GM23338 (cell line): ENCODE data around the gene FLNC. TPM values are rescaled to one million over a fixed set of nuclear protein-coding genes. Genes with fewer than 3 reads are reported as not detected.

Experiments
- ATAC-seq: fragments of 200-7000 bp; cut with Tn5 transposase; 3 replicates; pipeline ENCODE4 v1.9.1; 2020
- DNase-seq: peaks from one replicate; pipeline ENCODE4 v3.0.0-alpha.2; 2015; ENCODE audit warnings: low spot score
- H2AFZ ChIP-seq: fragments of 200-600 bp; sonication (generic); 2 replicates; pipeline ENCODE4 v1.8.0; 2016; ENCODE audit warnings: antibody characterized with exemption, mild to moderate bottlenecking, moderate library complexity
- H3F3A ChIP-seq: fragments of 200-600 bp; sonication (generic); replicated peaks from 2 replicates; pipeline ENCODE4 v1.8.0; 2017; ENCODE audit warnings: antibody characterized with exemption, mixed run types, low read depth
- H3K27ac ChIP-seq: fragments of 200-600 bp; sonication (generic); 2 replicates; pipeline ENCODE4 v1.6.1; 2016; ENCODE audit warnings: low read depth
- H3K27me3 ChIP-seq: fragments of 200-600 bp; sonication (generic); 2 replicates; pipeline ENCODE4 v1.8.0; 2016; ENCODE audit warnings: mild to moderate bottlenecking, mixed run types, moderate library complexity; ENCODE audit not compliant: insufficient read depth
- H3K36me3 ChIP-seq: fragments of 200-600 bp; sonication (generic); 2 replicates; pipeline ENCODE4 v1.8.0; 2016; ENCODE audit warnings: mild to moderate bottlenecking; ENCODE audit not compliant: insufficient read depth
- H3K4me1 ChIP-seq: fragments of 200-600 bp; sonication (generic); 2 replicates; pipeline ENCODE4 v1.8.0; 2016; ENCODE audit warnings: mild to moderate bottlenecking, moderate library complexity; ENCODE audit not compliant: insufficient read depth
- H3K4me2 ChIP-seq: fragments of 200-600 bp; sonication (generic); 2 replicates; pipeline ENCODE4 v1.7.1; 2017; ENCODE audit warnings: mixed run types
- H3K4me3 ChIP-seq: fragments of 200-600 bp; sonication (generic); 2 replicates; pipeline ENCODE4 v1.6.1; 2016; ENCODE audit warnings: mixed run types
- H3K79me2 ChIP-seq: fragments of 200-600 bp; sonication (generic); replicated peaks from 2 replicates; pipeline ENCODE4 v1.8.0; 2017; ENCODE audit warnings: mild to moderate bottlenecking; ENCODE audit not compliant: insufficient read depth
- H3K9me2 ChIP-seq: fragments of 200-600 bp; sonication (generic); 2 replicates; pipeline ENCODE4 v1.8.0; 2017; ENCODE audit not compliant: insufficient read depth
- H4K20me1 ChIP-seq: fragments of 200-600 bp; sonication (generic); replicated peaks from 2 replicates; pipeline ENCODE4 v1.8.0; 2017; ENCODE audit warnings: mild to moderate bottlenecking; ENCODE audit not compliant: insufficient read depth
- H3K27ac Mint-ChIP-seq: 2 replicates; pipeline ENCODE4 v1.8.0; 2020; ENCODE audit warnings: inconsistent platforms, mild to moderate bottlenecking, moderate library complexity, mixed read lengths
- H3K27me3 Mint-ChIP-seq: 3 replicates; pipeline ENCODE4 v1.8.0; 2022; ENCODE audit warnings: low read depth, mild to moderate bottlenecking, moderate library complexity, mixed read lengths, inconsistent platforms; ENCODE audit not compliant: insufficient read depth, poor library complexity
- H3K36me3 Mint-ChIP-seq: 3 replicates; pipeline ENCODE4 v1.8.0; 2021; ENCODE audit warnings: low read depth, mild to moderate bottlenecking, inconsistent platforms, moderate library complexity, mixed read lengths
- H3K4me1 Mint-ChIP-seq: 3 replicates; pipeline ENCODE4 v1.8.0; 2020; ENCODE audit warnings: mild to moderate bottlenecking, inconsistent platforms, mixed read lengths
- H3K4me3 Mint-ChIP-seq: 3 replicates; pipeline ENCODE4 v1.8.0; 2021; ENCODE audit warnings: moderate library complexity, mild to moderate bottlenecking, inconsistent platforms, mixed read lengths
- H3K9me3 Mint-ChIP-seq: 3 replicates; pipeline ENCODE4 v1.8.0; 2020; ENCODE audit warnings: moderate library complexity, mild to moderate bottlenecking, inconsistent platforms, mixed read lengths
- CREB1 ChIP-seq: fragments of 250-450 bp; sonication (Bioruptor Pico); IDR thresholded peaks from 2 replicates; pipeline ENCODE4 v1.5.0; 2020; ENCODE audit warnings: low read depth, mild to moderate bottlenecking, moderate library complexity
- CTCF ChIP-seq, 2 experiments: fragments of 200-600 bp in 1 of 2; sonication (generic) in 1 of 2; conservative IDR thresholded peaks; 2 replicates each; pipeline versions ENCODE4 v1.5.1 to v1.6.1; 2016 to 2017; ENCODE audit warnings: antibody characterized with exemption in 2 of 2, low read depth in 2 of 2, mild to moderate bottlenecking in 2 of 2, moderate library complexity in 1 of 2
- ETS1 ChIP-seq: IDR thresholded peaks from 2 replicates; pipeline ENCODE4 v1.6.1; 2016; ENCODE audit warnings: antibody characterized with exemption
- EZH2 ChIP-seq: fragments of 200-600 bp; sonication (generic); IDR thresholded peaks from one replicate; pipeline ENCODE4 v1.8.0; 2017; ENCODE audit warnings: antibody characterized with exemption, mild to moderate bottlenecking, low read depth; ENCODE audit not compliant: unreplicated experiment
- EZH2phosphoT487 ChIP-seq: fragments of 200-600 bp; sonication (generic); IDR thresholded peaks from one replicate; pipeline ENCODE4 v1.8.1; 2018; ENCODE audit warnings: antibody characterized with exemption; ENCODE audit not compliant: unreplicated experiment
- JUNB ChIP-seq: IDR thresholded peaks from one replicate; pipeline ENCODE4 v1.6.1; 2016; ENCODE audit warnings: antibody characterized with exemption; ENCODE audit not compliant: unreplicated experiment
- NANOG ChIP-seq: IDR thresholded peaks from 2 replicates; pipeline ENCODE4 v1.6.1; 2016; ENCODE audit warnings: antibody characterized with exemption, borderline replicate concordance
- POLR2AphosphoS5 ChIP-seq: IDR thresholded peaks from 2 replicates; pipeline ENCODE4 v1.6.1; 2016; ENCODE audit warnings: antibody characterized with exemption, low read depth
- REST ChIP-seq: IDR thresholded peaks from one replicate; pipeline ENCODE4 v1.6.1; 2018; ENCODE audit warnings: antibody characterized with exemption; ENCODE audit not compliant: unreplicated experiment
- STAT1 ChIP-seq: IDR thresholded peaks from one replicate; pipeline ENCODE4 v1.6.1; 2016; ENCODE audit warnings: antibody characterized with exemption; ENCODE audit not compliant: unreplicated experiment
- ZNF114 ChIP-seq: fragments of 250-450 bp; sonication (Bioruptor Pico); IDR thresholded peaks from 2 replicates; pipeline ENCODE4 v1.5.0; 2020; ENCODE audit warnings: mild to moderate bottlenecking, moderate library complexity
- ZNF331 ChIP-seq: fragments of 250-450 bp; sonication (Bioruptor Pico); IDR thresholded peaks from 2 replicates; pipeline ENCODE4 v1.5.0; 2020; ENCODE audit warnings: low read depth, mild to moderate bottlenecking, moderate library complexity
- ZNF462 ChIP-seq: fragments of 250-450 bp; sonication (Bioruptor Pico); IDR thresholded peaks from 2 replicates; pipeline ENCODE4 v1.5.0; 2020; ENCODE audit warnings: mild to moderate bottlenecking, moderate library complexity
- polyA plus RNA-seq: library from polyadenylated mRNA; unstranded; fragments of >200 nt; fragmentation: Nextera tagmentation; extraction: Ambion mirVana; gene quantifications from 2 replicates; pipeline ENCODE4 v1.2.1, GENCODE V29; 2016
- total RNA-seq: library from RNA; depleted of rRNA; stranded (reverse); fragments of >200 nt; shearing (Covaris generic); gene quantifications from 2 replicates; pipeline ENCODE4 v1.2.3, GENCODE V29; 2014

FLNC gene
- total and polyA plus RNA-seq, 2 experiments from 2014 or later = 0.65 to 11.8 TPM

GRCh38 chr7:128815289-128815942 is 14.8 kb upstream of the FLNC start:
- Histone ChIP-seq H3K9me2 (no peaks in the 10 kb centered on the region), H3K4me1 (peaks cover 10% of the 10 kb centered on the region; the same call in 1 of the 2 replicates), H3F3A (no peaks in the 10 kb centered on the region), H3K36me3 (no peaks in the 10 kb centered on the region), H4K20me1 (peaks cover 3% of the 10 kb centered on the region; the same call in 1 of the 2 replicates), H2AFZ (no peak overlapping the region), H3K79me2 (no peaks in the 10 kb centered on the region), H3K27me3 (no peaks in the 10 kb centered on the region), H3K27ac (no peak overlapping the region), H3K4me3 (no peak overlapping the region), H3K4me2 (no peak overlapping the region)
- no peak for DNase-seq
- H3K4me3 Mint-ChIP-seq = no peak overlapping the region
- TF ChIP-seq CREB1 (CRISPR knock-in tag) (no peak), ZNF462 (no peak), REST (no peak), NANOG (no peak), ZNF331 (CRISPR knock-in tag) (no peak), EZH2 (no peak), JUNB (no peak), POLR2AphosphoS5 (no peak), CTCF (conservative IDR thresholded peaks at IDR 0.05; ENCODE audit: low read depth in 2 of 2) (no peak), EZH2phosphoT487 (no peak), ETS1 (no peak), ZNF114 (CRISPR knock-in tag) (no peak), STAT1 (no peak)
- ATAC-seq = no peak
- no peaks in the 10 kb centered on the region for H3K9me3 Mint-ChIP-seq
- peaks cover 8% of the 10 kb centered on the region for H3K4me1 Mint-ChIP-seq
- peaks cover 3% of the 10 kb centered on the region for H3K27me3 Mint-ChIP-seq
- H3K27ac Mint-ChIP-seq = no peak overlapping the region
- peaks cover 9% of the 10 kb centered on the region for H3K36me3 Mint-ChIP-seq
